CD4-positive, alpha-beta T cell treated with Interleukin-6 at 100 ng/mL for 8 hours (primary cell): ENCODE results near the gene SCCPDH.
"Not testable (repeated sequence)": the region's sequence is repeated elsewhere in the genome, so short reads cannot be mapped to it uniquely, and the experiment has no call there.

Experiments used
- DNase-seq: peaks from one replicate; pipeline ENCODE4 v3.0.0-alpha.2; 2020; ENCODE audit warnings: mixed read lengths, low spot score

Gene SCCPDH

DNA sequence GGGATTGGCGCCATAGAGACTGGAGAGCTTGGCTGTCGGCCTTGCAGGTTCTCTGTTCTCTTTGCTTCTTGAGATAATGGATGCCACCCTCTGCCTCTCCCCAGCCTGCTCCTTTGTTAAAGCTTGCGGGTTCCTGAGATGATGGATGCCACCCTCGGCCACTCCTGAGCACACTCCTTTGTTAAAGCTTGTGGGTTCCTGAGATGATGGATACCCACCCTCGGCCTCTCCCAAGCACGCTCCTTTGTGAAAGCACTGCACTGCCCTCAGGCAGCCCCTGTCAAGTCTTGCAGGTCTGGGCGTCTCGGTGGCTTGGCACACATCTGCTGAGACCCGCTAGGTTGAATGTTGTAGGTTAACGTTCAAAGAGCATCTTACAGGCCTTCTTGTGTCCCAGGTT, 76.5 kb downstream of the SCCPDH start:
- DNase-seq = no peak

GRCh38 chr1:246801241-246802020, 77.2 kb downstream of the SCCPDH start:
- DNase-seq = no peak

DNA sequence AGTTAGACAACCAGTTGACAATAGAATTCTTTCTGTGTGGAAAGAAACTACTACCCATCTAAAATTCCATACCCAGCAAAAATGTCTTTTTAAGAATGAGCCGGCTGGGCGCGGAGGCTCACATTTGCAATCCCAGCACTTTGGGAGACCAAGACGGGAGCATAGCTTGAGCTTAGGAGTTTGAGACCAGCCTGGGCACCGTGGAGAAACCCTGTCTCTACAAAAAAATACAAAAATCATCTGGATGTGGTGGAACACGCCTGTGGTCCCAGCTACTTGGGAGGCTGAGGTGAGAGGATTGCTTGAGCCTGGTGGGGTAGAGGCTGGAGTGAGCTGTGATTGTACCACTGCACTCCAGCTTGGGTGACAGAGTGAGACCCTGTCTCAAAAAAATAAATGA, 79.2 kb downstream of the SCCPDH start:
- DNase-seq = no peak

DNA sequence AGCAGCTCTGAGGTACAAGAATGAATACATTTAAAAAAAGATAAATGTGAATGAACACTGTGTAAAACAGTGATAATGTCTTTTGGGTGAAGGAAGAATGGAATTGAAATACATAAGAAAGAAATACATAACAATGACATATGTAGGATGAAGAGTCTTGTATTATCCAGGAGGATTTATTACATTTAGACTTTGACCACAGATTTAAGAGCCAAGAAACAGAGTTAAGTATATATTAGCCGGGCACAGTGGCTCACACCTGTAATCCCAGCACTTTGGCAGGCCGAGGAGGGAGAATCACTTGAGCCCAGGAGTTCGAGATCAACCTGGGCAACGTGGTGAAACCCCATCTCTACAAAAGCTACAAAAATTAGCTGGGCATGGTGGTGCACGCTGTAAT, 79.7 kb downstream of the SCCPDH start:
- no peak for DNase-seq

DNA sequence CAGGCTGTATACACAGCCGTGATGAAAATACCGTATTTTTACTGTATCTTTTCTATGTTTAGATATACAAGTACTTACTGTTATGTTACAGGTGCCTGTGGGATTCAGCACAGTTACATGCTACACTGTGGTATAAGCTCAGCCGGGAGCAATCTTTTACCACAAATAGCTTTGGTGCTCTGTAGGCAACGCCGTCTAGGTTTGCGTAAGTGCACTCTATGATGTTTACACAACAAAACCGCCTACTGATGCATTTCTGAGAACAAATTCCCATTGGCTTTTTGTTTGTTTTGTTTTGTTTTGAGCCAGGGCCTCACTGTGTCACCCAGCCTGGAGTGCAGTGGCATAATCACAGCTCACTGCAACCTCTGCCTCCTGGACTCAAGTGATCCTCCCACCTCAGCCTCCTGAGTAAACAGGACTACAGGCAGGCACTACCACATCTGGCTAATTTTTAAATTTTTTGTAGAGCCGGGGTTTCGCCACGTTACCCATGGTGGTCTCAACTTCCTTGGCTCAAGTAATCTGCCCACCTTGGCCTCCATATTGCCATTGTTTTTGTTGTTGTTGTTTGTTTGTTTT, 81.0 kb downstream of the SCCPDH start:
- DNase-seq = no peak

DNA sequence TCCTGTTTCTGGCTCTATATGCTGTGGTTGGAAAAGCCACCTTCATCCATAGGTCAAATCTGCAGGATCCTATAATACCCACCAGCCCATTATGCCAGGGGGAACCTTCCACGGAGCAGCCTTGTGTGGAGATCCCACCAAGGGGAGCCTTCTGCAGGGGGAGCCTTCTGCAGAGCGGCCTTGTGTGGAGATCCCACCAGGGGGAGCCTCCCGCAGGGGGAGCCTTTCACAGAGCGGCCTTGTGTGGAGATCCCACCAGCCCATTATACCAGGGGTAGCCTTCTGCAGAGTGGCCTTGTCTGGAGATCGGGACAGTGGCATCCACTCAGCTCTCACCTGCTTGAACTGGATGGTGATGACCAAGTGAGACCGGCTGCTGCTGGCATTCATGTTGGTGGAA, 85.3 kb downstream of the SCCPDH start:
- no peak for DNase-seq

GRCh38 chr1:246811985-246812384, 87.8 kb downstream of the SCCPDH start:
- no peak for DNase-seq

DNA sequence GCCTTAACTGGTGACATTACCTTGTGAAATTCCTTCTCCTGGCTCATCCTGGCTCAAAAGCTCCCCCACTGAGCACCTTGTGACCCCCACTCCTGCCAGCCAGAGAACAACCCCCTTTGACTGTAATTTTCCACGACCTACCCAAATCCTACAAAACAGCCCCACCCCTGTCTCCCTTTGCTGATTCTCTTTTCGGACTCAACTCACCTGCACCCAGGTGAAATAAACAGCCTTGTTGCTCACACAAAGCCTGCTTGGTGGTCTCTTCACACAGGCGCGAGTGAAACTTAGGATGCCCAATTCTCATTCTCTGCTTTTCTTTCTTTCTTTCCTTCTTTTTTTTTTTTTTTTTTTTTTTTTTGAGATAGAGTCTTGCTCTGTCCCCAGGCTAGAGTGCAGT, 89.1 kb downstream of the SCCPDH start:
- not testable (repeated sequence) for DNase-seq

DNA sequence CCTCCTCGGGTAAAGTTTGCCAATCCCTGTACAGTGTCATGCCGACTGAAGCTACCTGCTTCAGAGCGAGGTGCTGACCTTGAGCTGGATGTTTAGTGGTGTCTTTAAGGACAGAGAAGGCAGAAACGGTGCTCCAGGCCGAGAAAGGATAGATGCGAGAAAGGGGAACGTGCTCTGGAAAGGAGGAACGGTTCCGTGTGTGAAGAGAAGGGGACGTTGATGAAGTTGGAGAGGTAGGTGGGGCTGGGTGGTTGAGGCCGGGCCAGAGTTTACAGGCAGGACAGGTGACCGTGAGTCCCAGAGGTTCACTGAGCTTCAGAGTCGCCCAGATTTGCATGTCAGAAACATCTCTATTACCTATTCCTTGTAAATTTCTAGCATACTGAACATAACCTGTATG, 90.7 kb downstream of the SCCPDH start:
- DNase-seq = no peak

- no peak for DNase-seq
Measured at GRCh38 chr1:246815693-246816270, 91.6 kb downstream of the SCCPDH start.
